Endothelial cell of umbilical vein (primary cell): ENCODE results near the gene FIZ1. TPM values are rescaled to one million over a fixed set of nuclear protein-coding genes. Genes with fewer than 3 reads are reported as not detected.
A peak's percentile ranks its signal among the peaks of the same experiment; 100 is the strongest.

Source experiments
- Bru-seq: library from RNA; stranded (reverse); fragments of 400-500 nt; gene quantifications from one replicate; lab custom pipeline; 2021; lab: Mats Ljungman, UMichigan
- BruChase-seq, 2 experiments: library from RNA; stranded (reverse); fragments of 400-500 nt; gene quantifications; one replicate each; lab custom pipeline; 2021; lab: Mats Ljungman, UMichigan
- BruUV-seq: library from RNA; stranded (reverse); fragments of 400-500 nt; replicated peaks from 2 replicates; lab custom pipeline; 2021; lab: Mats Ljungman, UMichigan
- CTCF ChIA-PET: fragments of 300-600, 350-600 bp; sonication (Branson Sonifier 250); formaldehyde crosslinking; loops from one replicate; lab custom pipeline; 2021; ENCODE audit warnings: antibody characterized with exemption, inconsistent platforms; lab: Charles Lee
- POLR2A ChIA-PET: fragments of 300-600, 350-600 bp; sonication (Branson Sonifier 250); formaldehyde crosslinking; loops from one replicate; lab custom pipeline; 2021; ENCODE audit warnings: antibody characterized with exemption, inconsistent platforms; lab: Charles Lee
- DNase-seq: peaks from one replicate; pipeline ENCODE4 v3.0.0-alpha.2; 2011; ENCODE audit warnings: low read depth, low spot score
- FAIRE-seq: peaks from 2 replicates; lab custom pipeline; 2011; peaks lifted over from hg19 to GRCh38; lab: Jason Lieb, UNC
- H2AFZ ChIP-seq: 2 replicates; pipeline ENCODE4 v1.6.0; 2012; ENCODE audit warnings: low read depth, low read length, control low read depth, inconsistent platforms
- H3K27ac ChIP-seq: 2 replicates; pipeline ENCODE4 v1.5.1; 2011; ENCODE audit warnings: low read depth, mild to moderate bottlenecking, control low read depth, low read length, moderate library complexity; ENCODE audit not compliant: insufficient read depth
- H3K27me3 ChIP-seq, 2 experiments: 2 replicates each; pipeline versions ENCODE4 v1.6.0 to v1.6.1; 2011; ENCODE audit warnings: low read length in 2 of 2, mixed read lengths in 1 of 2; ENCODE audit not compliant: control insufficient read depth in 2 of 2, insufficient read depth in 2 of 2
- H3K36me3 ChIP-seq, 2 experiments: 2 replicates in 1 of 2; 3 replicates in 1 of 2; pipeline ENCODE4 v1.5.1; 2011; ENCODE audit warnings: low read length in 2 of 2, mild to moderate bottlenecking in 1 of 2, moderate library complexity in 1 of 2; ENCODE audit not compliant: control insufficient read depth in 2 of 2, insufficient read depth in 2 of 2; ENCODE audit errors: extremely low read depth in 1 of 2
- H3K4me1 ChIP-seq: 3 replicates; pipeline ENCODE4 v1.5.1; 2011; ENCODE audit warnings: mild to moderate bottlenecking, low read length; ENCODE audit not compliant: control insufficient read depth, insufficient read depth; ENCODE audit errors: extremely low read depth
- H3K4me2 ChIP-seq: 2 replicates; pipeline ENCODE4 v1.6.1; 2011; ENCODE audit warnings: low read length, control low read depth, mixed read lengths; ENCODE audit not compliant: insufficient read depth
- H3K4me3 ChIP-seq, 3 experiments: fragments of 200-600 bp in 1 of 3; sonication (generic), shearing (Covaris generic) in 1 of 3; replicated peaks in 1 of 3; 2 replicates each; pipeline ENCODE4 v1.5.1; 2011 to 2016; ENCODE audit warnings: control low read depth in 3 of 3, low read length in 3 of 3, mild to moderate bottlenecking in 2 of 3, inconsistent platforms in 1 of 3, low read depth in 1 of 3, moderate library complexity in 1 of 3; ENCODE audit not compliant: insufficient read depth in 1 of 3
- H3K79me2 ChIP-seq: 2 replicates; pipeline ENCODE4 v1.6.0; 2012; ENCODE audit warnings: low read length, inconsistent platforms; ENCODE audit not compliant: control insufficient read depth, insufficient read depth
- H3K9ac ChIP-seq: replicated peaks from 2 replicates; pipeline ENCODE3; 2011; ENCODE audit warnings: low read length, control low read depth; ENCODE audit not compliant: insufficient read depth; ENCODE audit errors: extremely low read depth
- H3K9me1 ChIP-seq: replicated peaks from 3 replicates; pipeline ENCODE4 v1.6.0; 2011; ENCODE audit warnings: mild to moderate bottlenecking, low read length; ENCODE audit not compliant: control insufficient read depth, insufficient read depth; ENCODE audit errors: extremely low read depth
- H3K9me3 ChIP-seq: replicated peaks from 2 replicates; pipeline ENCODE4 v1.5.1; 2012; ENCODE audit warnings: low read length, inconsistent platforms; ENCODE audit not compliant: control insufficient read depth, insufficient read depth
- H4K20me1 ChIP-seq: replicated peaks from 2 replicates; pipeline ENCODE3; 2011; ENCODE audit warnings: mild to moderate bottlenecking, low read length; ENCODE audit not compliant: control insufficient read depth, insufficient read depth; ENCODE audit errors: extremely low read depth
- CTCF ChIP-seq, 2 donors: IDR thresholded peaks; 1 replicate in 1 of 2; 2 replicates in 1 of 2; pipeline ENCODE4 v1.5.1; 2011; ENCODE audit warnings: low read length in 2 of 2, mild to moderate bottlenecking in 2 of 2, moderate library complexity in 2 of 2, control low read depth in 1 of 2, inconsistent platforms in 1 of 2, low read depth in 1 of 2; ENCODE audit not compliant: insufficient read depth in 1 of 2; ENCODE audit errors: extremely low read depth in 1 of 2
- EZH2 ChIP-seq: IDR thresholded peaks from 2 replicates; pipeline ENCODE4 v1.6.1; 2012; ENCODE audit warnings: borderline replicate concordance, low read depth, mild to moderate bottlenecking, moderate library complexity, low read length, inconsistent platforms; ENCODE audit not compliant: severe bottlenecking
- FOS ChIP-seq: IDR thresholded peaks from 2 replicates; pipeline ENCODE4 v1.6.1; 2011; ENCODE audit warnings: mild to moderate bottlenecking, low read length, moderate library complexity, borderline replicate concordance; ENCODE audit not compliant: insufficient read depth
- GATA2 ChIP-seq: IDR thresholded peaks from 2 replicates; pipeline ENCODE4 v1.7.0; 2011; ENCODE audit warnings: low read depth, mild to moderate bottlenecking, moderate library complexity, mixed read lengths, low read length; ENCODE audit not compliant: insufficient read length, insufficient read depth
- JUN ChIP-seq: IDR thresholded peaks from 2 replicates; pipeline ENCODE4 v1.6.1; 2011; ENCODE audit warnings: borderline replicate concordance, low read depth; ENCODE audit not compliant: insufficient read length, insufficient read depth
- MYC ChIP-seq: IDR thresholded peaks from one replicate; pipeline ENCODE4 v1.6.1; 2011; ENCODE audit warnings: mild to moderate bottlenecking, low read depth, low read length
- POLR2A ChIP-seq: IDR thresholded peaks from 2 replicates; pipeline ENCODE4 v1.6.1; 2012; ENCODE audit warnings: low read depth, mild to moderate bottlenecking, control low read depth, low read length
- POLR2AphosphoS5 ChIP-seq: IDR thresholded peaks from 2 replicates; pipeline ENCODE4 v1.6.1; 2012; ENCODE audit warnings: low read depth, mild to moderate bottlenecking, control low read depth, low read length, moderate library complexity; ENCODE audit not compliant: insufficient read depth
- dilution Hi-C: fragments of 300-500 bp; cut with MboI; formaldehyde crosslinking; loops from one replicate; pipeline ENCODE4 v1.15.0; 2019; ENCODE audit warnings: low sequenced_read_pairs; ENCODE audit not compliant: extremely low pct_ligation_motif_present
- intact Hi-C: fragments of 100-400 bp; cut with micrococcal nuclease; formaldehyde crosslinking; loops from one replicate; pipeline ENCODE4 v1.10.0; 2022
- long read RNA-seq: library from polyadenylated mRNA; stranded (forward); transcript quantifications from one replicate; pipeline ENCODE4 v2.0.0, GENCODE V29; 2021
- polyA minus RNA-seq, 3 experiments: library from RNA; depleted of rRNA, polyadenylated mRNA; stranded (reverse); fragments of >200 nt; gene quantifications; 1 replicate in 1 of 3; 2 replicates in 2 of 3; pipeline ENCODE4 v1.2.3, GENCODE V29; 2011
- polyA plus RNA-seq, 4 experiments: library from polyadenylated mRNA; depleted of rRNA in 3 of 4; stranded (reverse) in 3 of 4; unstranded in 1 of 4; fragments of >200 nt; gene quantifications; 2 replicates each; pipeline versions ENCODE4 v1.2.1 to v1.2.3, GENCODE V29; 2011 to 2012; ENCODE audit warnings: missing spikeins in 1 of 4
- total RNA-seq: library from RNA; stranded (reverse); gene quantifications from 2 replicates; pipeline ENCODE4 v1.2.3, GENCODE V29; 2021
- TF ChIP-seq, protein P1 (sequence below): IDR thresholded peaks from 2 replicates; pipeline ENCODE4 v1.6.1; 2011; ENCODE audit not compliant: insufficient read depth, insufficient read length

Gene FIZ1, protein sequence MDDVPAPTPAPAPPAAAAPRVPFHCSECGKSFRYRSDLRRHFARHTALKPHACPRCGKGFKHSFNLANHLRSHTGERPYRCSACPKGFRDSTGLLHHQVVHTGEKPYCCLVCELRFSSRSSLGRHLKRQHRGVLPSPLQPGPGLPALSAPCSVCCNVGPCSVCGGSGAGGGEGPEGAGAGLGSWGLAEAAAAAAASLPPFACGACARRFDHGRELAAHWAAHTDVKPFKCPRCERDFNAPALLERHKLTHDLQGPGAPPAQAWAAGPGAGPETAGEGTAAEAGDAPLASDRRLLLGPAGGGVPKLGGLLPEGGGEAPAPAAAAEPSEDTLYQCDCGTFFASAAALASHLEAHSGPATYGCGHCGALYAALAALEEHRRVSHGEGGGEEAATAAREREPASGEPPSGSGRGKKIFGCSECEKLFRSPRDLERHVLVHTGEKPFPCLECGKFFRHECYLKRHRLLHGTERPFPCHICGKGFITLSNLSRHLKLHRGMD
- total RNA-seq: 14.7 and 15.6 TPM in 2 replicates
- polyA plus RNA-seq: 6.6 and 7.0 TPM in 2 replicates
- polyA plus RNA-seq (2011; cell fraction: cytosol; rRNA removed): 5.2 and 5.6 TPM in 2 replicates
- 9.0 and 12.8 TPM in 2 replicates for polyA plus RNA-seq (2011; cell fraction: nucleus; rRNA removed)
- 6.3 and 9.7 TPM in 2 replicates for polyA plus RNA-seq (2012)
- polyA minus RNA-seq: 3.1 and 7.7 TPM in 2 replicates
- 12.8 TPM for polyA minus RNA-seq (2011; cell fraction: cytosol; rRNA and poly(A)+ RNA removed)
- polyA minus RNA-seq (2011; cell fraction: nucleus; rRNA and poly(A)+ RNA removed): 5.1 and 6.5 TPM in 2 replicates
- percentile 55 among the genes with signal in this experiment for Bru-seq, nascent RNA
- percentile 65 among the genes with signal in this experiment for BruChase-seq, experiment 1, labeled RNA remaining after a 6-hour chase
- percentile 64 among the genes with signal in this experiment for BruChase-seq, experiment 2, labeled RNA remaining after a 2-hour chase
- long read RNA-seq, full-length matches to known transcripts: 15 of 20 reads
- long read RNA-seq, partial matches to known transcripts: 0 of 20 reads
- long read RNA-seq, other reads (novel, unspliced or antisense): 5 of 20 reads

DNA sequence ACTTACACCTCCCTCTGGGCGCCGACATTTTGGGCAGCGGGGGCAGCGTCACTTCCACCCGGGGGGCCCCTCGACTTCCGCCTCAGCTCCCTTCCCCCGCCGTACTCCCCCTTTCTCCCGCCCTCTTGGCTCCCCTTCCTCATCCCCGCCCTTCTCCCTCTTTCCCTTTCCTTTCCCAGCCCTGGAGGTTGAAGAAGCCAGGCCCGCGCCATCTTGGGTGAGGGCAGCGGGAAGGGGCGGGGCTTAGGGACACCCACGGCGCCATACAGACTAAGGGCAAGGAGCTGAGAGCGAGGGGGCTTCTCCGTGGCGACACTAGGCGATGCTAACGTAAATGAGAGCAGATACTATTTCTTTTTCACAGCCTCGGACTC, at the start of gene FIZ1:
Gene FIZ1 (minus strand): TSS at position 50 of the 374 bp plus-strand sequence. CDS start 1,652 bp downstream, outside the sequence.
- peak within 1 kb of the TSS; percentile 97 for H3K9ac ChIP-seq
- DNase-seq (peak; percentile 99), FAIRE-seq (no peak)
- BruUV-seq: no TSS peak
- H3K4me2 ChIP-seq: peak within 1 kb of the TSS; percentile 90
- intact Hi-C loops (loop anchor here (1.0 to 2.0 kb wide), 7 partner anchors 12 to 482 kb away; partner anchors contain the start of genes KMT5C, PPP1R12C, ZNF579 and ZNF784), dilution Hi-C loops (no loop called here)
- H3K27ac ChIP-seq: peak within 1 kb of the TSS; percentile 98
- peaks cover 3 to 14% of the 10 kb centered on the region in 2 experiments for H3K36me3 ChIP-seq
- ChIA-PET CTCF (interaction anchor here (0.7 to 1.8 kb wide), 12 partner anchors 12 to 132 kb away, joined by 3 to 8 read pairs (median 4); partner anchors contain the start of gene U2AF2), POLR2A (interaction anchor here (0.6 to 2.2 kb wide), 10 partner anchors 11 to 192 kb away, joined by 3 to 8 read pairs (median 5); partner anchors contain the start of genes UBE2S and ZNF784)
- no peaks in the 10 kb centered on the region for H3K27me3 ChIP-seq
- H3K9me3 ChIP-seq: no peaks in the 10 kb centered on the region
- H4K20me1 ChIP-seq: no peaks in the 10 kb centered on the region
- TF ChIP-seq FOS: no peak
- no peak for TF ChIP-seq GATA2
- TF ChIP-seq JUN: no peak
- no peak for TF ChIP-seq CTCF (IDR thresholded peaks at IDR 0.05; ENCODE audit: extremely low read depth in 1 of 2, insufficient read depth in 1 of 2, low read depth in 1 of 2, low read length in 2 of 2)
- TF ChIP-seq POLR2AphosphoS5: no peak
- no peak for TF ChIP-seq POLR2A
- TF ChIP-seq EZH2: no peak
- no peak for TF ChIP-seq MYC
- TF ChIP-seq, protein P1, sequence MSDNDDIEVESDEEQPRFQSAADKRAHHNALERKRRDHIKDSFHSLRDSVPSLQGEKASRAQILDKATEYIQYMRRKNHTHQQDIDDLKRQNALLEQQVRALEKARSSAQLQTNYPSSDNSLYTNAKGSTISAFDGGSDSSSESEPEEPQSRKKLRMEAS: no peak
- H2AFZ ChIP-seq: peak within 1 kb of the TSS; percentile 96
- peaks cover 10% of the 10 kb centered on the region for H3K4me1 ChIP-seq
- H3K4me3 ChIP-seq: peak within 1 kb of the TSS; percentile 78 to 92 (median 89)
- H3K79me2 ChIP-seq: peaks cover 2% of the 10 kb centered on the region
- H3K9me1 ChIP-seq: no peaks in the 10 kb centered on the region
